22Rv1 (cell line): ENCODE results near the gene CAMP.

ENCODE experiments used
- H3K27ac ChIP-seq: fragments of 450-650 bp; 2 replicates; pipeline ENCODE4 v1.5.1; 2017
- CTCF ChIP-seq: fragments of 450-650 bp; IDR thresholded peaks from 2 replicates; pipeline ENCODE4 v1.5.1; 2017; ENCODE audit warnings: mild to moderate bottlenecking
- ZFX ChIP-seq: fragments of 450-650 bp; IDR thresholded peaks from 2 replicates; pipeline ENCODE4 v1.6.1; 2017; ENCODE audit warnings: antibody characterized with exemption, borderline replicate concordance

The CAMP gene

GRCh38 chr3:48215019-48215418 lies 8.3 kb upstream of the CAMP start:
- no peak overlapping the region for H3K27ac ChIP-seq
- TF ChIP-seq ZFX (no peak), CTCF (no peak)

DNA sequence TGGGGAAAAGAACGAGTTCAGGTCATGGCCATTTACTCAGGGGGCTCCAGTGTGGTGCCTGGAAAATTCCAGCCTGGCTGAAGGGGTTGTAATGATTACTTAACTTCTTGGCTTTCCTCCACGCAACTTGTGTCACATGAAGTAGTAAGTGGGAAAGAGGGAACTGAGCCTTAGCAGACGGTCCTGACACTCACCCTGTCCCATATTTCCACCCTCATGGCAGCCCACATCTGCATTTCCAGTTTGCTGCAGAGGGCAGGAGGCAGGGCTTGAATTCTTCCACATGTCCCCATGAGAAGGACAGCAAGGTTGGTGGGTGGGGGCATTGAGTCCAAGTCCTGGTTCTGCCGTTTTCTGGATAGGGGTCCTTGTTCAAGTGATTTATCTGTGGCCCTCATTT lies 7.8 kb upstream of the CAMP start:
- H3K27ac ChIP-seq = no peak overlapping the region
- no peak for TF ChIP-seq ZFX
- TF ChIP-seq CTCF = no peak

- no peak overlapping the region for H3K27ac ChIP-seq
- TF ChIP-seq ZFX (no peak), CTCF (no peak)
These were observed 7.4 kb upstream of the CAMP start for GRCh38 chr3:48215876-48216275.

GRCh38 chr3:48217449-48217848 lies 5.8 kb upstream of the CAMP start:
- no peak for TF ChIP-seq ZFX
- no peak for TF ChIP-seq CTCF
- H3K27ac ChIP-seq = no peak overlapping the region

GRCh38 chr3:48218537-48218936 lies 4.8 kb upstream of the CAMP start:
- TF ChIP-seq ZFX = no peak
- no peak for TF ChIP-seq CTCF

DNA sequence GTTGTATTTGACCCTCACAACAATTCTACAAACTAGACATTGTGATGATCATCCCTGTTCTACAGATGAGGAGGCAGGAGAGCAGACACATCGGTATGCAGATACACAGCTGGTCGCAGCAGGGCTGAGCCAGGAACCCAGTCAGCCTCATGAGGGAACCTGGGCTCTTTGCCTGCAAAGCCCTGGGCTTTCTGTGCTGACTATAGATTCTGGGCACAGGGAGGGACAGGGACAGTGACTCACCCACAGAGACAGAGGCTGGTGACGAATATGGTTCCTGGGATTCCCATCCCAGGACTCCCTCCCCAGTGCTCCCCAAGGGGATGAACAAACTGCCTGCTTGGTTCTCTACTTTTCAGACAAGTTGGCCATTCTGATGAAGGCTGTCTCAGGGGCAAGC lies 3.8 kb upstream of the CAMP start:
- no peak for TF ChIP-seq ZFX
- no peak for TF ChIP-seq CTCF
- no peak overlapping the region for H3K27ac ChIP-seq

More at GRCh38 chr3:48218537-48218936, 4.8 kb upstream of the CAMP start:
- H3K27ac ChIP-seq = no peak overlapping the region

GRCh38 chr3:48220746-48221145 lies 2.5 kb upstream of the CAMP start:
- H3K27ac ChIP-seq = no peak overlapping the region
- TF ChIP-seq ZFX (no peak), CTCF (no peak)
